Hematopoietic multipotent progenitor cell treated with erythropoietin and hydrocortisone succinate and interleukin-3 and kit ligand, for 8 days (in vitro differentiated cells): Measurements from ENCODE around the gene ST7L.

Source experiments
- DNase-seq: peaks from one replicate; pipeline ENCODE4 v3.0.0-alpha.2; 2015

The ST7L gene

DNA sequence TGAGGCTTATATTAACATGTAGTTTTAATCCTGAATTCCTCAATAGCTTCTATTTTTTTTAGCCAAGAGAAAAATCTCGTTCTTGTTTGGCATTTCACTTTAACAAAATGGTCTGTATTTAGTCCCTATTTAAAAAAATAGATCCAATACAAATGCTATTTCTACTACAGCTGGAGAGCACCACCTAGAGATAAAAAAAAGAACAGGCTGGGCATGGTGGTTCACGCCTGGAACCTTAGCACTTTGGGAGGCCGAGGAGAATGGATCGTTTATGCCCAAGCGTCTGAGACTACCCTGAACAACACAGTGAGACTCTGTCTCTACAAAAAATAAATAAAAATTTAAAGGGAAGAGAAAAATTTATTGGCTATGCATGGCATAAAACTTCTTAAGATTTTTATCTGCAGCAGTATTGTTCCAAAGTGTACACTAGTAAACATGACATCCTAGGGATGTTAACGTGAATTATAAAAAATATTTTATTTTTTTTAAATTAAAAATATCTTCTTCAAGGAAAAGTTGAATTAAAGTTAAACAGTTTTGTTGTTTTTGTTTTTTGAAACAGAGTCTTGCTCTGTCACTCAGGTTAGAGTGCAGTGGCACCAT lies 4.4 kb downstream of the ST7L start:
- DNase-seq: peak; percentile 70

DNA sequence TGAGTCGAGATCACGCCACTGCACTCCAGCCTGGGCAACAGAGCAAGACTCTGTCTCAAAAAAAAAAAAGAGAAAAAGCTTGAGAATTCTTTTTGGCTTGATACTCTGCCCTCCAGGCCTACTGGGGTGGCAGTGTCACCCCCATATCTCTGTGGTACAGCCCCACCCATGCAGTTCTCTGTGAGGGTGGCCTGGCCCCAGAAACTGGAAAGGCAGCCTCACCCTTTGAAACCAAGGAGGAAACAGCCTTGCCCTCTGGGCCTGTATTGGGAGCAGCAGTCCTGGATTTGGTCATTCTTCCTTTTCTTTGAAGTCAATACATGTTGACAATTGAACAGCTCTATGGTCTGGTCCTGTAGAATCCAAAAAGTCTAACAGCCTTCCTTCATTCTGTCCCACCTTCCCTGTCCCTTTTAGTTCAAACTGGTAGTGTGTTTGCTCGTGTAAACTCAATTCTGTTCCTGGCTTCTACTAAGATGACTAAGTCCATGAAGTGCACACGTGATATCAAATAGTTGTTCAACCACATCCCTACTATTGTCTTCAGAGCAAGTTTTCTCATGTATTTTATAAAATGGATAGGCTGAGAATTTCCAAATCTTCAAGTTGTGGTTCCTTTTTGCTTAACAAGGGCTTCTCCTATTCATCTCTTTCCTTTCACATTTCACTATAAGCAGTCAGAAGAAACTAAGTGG lies 13.2 kb downstream of the ST7L start:
- peak; percentile 25 for DNase-seq

DNA sequence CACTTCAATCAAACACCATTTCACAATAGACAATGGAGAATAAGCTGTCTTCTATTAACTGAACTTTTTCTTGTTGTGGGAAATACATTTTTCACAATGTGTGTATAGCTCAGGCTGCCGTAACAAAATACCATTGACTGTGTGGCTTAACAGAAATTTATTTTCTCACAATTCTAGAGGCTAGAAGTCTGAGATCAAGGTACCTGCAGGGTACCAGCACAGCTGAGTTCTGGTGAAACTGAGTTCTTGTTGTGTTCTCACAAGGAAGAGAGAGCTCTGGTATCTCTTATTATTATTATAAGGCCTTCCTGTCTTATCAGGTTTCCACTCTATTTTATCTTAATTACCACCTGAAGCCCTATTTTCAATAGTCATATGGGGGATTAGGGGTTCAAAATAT lies 15.4 kb downstream of the ST7L start:
- DNase-seq: no peak

DNA sequence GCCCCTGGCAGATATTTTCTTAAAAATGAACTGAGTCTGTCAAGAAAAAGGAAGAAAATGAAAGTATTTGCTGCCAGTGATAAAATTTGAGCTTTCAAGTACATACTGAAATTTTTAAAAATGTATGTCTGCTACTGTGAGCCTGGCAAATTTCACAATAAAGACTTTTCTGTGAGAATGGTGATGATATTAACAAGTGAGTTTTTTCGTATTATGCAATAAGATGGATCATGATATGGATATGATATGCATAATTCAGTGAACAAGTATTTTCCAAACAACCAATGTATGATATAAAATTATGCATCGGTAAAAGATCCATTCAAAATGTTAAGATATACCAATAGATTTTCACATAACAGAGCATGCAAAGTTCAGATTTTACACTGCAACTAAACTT lies 15.9 kb downstream of the ST7L start:
- DNase-seq: no peak

DNA sequence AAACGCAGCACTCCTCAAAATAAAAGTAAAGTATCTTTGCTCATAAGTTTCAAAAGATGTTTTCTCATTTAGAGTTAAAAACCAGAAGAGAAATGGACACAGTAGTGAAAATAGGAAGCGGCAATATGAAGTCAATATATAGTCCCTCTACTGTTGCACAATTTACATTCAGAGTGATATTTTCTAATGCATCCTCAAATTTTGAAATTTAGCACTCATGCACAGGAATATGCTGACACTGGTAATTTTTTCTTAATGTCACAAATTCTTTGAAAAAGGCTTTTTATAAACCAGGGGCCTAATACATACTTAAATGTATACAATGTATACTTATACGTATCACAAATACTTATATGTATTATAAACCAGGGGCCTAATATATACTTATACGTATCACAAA lies 19.5 kb downstream of the ST7L start:
- DNase-seq: no peak

DNA sequence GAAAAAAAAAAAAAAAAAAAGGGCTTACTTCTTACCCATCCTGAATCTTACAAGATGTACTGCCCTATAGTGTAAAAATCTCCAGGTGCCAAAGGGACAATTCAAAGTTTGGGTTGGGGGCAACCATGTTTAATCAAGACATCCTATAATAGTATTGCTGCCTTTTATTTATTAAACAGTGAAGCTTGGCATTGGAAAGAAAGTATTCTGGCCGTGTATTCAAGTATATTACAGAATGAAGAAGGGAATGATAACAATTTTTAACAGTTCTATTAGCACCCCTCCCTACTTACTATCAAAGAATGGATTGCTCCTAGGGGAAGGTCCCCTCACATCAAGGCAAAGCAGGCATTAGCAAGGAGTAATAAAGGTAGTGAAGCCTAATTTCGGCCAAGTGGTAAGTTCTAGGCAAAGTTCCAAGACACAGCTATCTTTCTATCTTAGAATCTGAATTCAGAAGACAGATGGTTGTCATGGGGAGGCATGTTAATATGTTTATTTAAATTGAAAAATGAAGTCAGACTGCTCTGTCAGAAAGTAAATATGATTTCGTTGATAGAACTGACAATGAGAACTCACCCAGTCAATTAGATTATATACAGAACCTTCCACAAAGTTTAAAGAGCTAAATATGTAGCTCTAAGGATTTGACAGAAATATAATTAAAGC lies 24.6 kb downstream of the ST7L start:
- DNase-seq: no peak

DNA sequence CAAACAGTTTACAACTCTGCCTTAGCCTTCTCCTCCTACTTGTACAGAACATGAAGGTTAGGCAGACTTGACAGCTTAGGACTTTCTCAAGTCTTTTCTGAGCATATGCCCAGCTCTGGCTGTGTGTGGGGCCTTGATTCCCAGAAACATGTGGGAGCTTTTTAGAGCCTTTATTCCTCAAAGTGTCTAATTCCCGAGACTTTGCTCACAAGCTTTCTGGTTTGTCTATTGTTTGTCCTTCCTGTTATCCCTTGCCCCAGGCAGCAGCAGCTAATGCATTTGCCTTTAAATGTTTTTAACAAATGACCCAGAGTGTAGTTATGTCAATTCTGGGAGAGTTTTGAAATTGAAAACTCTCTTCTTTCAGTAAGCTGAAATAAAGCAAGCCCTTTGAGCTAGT lies 29.2 kb downstream of the ST7L start:
- no peak for DNase-seq

DNA sequence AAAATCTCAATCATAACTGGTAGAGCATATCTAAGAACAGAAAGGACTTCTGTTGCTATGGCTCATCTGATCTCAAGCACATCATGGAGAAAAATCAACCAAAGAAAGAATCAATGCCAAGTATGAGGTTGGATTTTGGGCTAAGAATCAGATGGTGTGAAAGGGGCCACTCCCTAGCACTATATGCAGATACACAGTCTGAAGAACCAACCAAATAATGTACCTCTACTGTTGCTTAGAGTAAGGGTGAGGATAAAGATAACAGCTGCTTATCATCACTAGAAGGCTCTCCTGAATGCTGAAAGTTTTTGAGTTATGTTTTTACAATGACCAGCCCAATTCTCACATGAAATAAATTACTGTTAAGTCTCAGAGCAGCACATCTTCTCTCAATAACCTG lies 35.6 kb downstream of the ST7L start:
- peak; percentile 10 for DNase-seq

DNA sequence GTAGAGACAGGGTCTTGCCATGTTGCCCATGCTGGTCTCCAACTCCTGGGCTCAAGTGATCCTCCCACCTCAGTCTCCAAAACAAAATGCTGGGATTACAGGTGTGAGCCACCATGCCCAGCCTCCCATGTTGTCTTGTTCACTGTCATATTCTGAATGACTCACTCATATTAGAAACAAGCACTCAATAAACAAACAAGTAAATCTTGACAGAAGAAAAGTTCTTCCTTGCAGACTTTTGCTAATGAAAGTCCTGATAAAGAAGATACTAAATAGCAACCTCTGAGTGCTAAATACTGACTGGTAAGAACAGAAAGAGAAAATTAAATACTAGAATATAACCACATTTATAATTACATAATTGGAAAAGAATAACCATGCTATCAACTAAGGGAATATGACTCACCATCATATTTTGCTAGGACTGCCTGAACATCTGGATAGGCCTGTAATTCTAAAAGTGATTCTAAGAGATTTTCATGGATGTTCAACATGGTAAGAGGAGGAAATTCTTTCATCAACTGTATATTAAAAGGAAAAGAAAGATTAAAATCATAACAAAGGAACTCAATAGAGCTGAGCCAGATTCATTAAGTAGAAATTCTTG lies 37.3 kb downstream of the ST7L start:
- DNase-seq: no peak

DNA sequence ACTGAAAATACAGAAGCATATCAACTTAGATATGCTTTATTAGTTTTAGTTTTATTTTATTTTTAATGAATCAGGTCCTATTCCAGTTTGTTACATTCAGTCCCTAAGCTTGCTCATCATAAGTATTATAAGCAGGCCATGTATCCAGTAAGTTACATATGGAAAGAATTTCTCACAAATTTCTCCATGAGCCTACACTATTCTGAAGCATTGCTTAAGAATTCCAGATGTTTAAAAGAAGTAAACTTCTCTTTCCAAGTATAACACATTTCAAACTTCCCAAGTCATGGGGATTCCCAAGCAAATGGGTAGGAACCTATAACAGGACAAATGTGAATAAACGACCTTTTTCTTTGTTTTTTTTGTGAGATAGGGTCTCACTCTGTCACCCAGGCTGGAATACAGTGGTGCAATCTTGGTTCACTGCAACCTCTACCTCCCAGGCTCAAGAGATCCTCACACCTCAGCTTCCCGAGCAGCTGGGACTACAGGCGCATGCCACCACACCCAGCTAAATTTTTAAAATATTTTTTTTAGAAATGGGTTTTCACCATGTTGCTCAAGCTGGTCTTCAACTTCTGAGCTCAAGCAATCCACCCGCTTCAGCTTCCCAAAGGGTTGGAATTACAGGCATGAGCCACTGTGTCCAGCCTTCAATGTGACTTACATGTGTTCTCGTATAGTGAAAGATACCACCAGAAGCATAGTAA lies 39.0 kb downstream of the ST7L start:
- DNase-seq: no peak

DNA sequence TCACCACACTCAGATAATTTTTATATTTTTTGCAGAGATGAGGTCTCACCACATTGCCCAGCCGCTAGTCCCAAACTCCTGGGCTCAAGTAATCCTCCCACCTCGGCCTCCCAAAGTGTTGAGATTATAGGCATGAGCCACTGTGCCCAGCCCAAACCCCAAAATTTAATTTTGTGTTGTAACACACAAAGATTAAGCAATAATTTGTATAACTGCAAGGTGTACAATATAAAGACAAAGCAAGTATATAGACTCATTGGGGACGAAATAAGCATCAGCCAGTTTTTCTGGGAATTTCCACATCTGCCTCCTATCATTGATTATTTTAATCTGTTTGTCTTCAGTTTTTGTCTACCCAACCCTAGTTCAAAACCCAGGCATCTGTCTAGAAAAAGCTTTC lies 42.7 kb downstream of the ST7L start:
- DNase-seq: no peak

DNA sequence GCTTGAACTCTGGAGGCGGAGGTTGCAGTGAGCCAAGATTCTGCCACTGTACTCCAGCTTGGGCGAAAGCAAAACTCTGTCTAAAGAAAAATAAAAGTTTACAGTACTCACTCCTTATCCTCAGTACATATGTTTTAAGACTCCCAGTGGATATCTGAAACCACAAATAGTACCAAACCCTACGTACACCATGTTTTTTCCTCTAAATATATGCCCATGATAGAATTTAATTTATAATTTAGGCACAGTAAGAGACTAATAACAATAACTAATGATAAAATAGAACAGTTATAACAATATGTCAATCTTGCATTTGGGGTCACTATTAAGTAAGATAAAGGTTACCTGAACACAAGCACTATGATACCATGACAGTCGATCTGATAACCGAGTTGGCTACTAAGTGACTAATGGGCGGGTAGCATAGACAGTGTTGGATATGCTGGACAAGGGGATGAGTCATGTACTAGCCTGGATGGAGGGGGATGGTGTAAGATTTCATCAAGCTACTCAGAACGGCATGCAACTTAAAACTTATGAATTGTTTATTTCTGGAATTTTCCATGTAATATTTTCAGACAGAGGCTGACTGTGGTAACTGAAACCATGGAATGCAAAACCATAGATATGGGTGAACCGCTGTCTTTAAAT lies 43.7 kb downstream of the ST7L start:
- DNase-seq: peak; percentile 56

DNA sequence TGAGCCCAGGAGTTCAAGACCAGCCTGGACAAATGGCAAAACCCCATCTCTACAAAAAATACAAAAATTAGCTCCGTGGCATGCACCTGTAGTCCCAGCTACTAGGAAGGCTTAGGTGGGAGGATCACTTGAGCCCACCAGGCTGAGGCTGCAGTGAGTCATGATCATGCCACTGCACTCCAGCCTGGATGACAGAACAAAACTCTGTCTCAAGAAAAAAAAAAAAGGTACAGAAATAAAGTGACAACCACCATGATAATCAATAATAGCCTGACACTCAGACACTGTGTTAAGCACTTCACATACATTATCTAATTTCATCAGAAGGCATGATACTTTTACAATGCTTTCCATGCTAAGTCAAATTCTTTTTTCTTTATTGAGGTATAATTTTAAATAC lies 53.1 kb downstream of the ST7L start:
- no peak for DNase-seq

DNA sequence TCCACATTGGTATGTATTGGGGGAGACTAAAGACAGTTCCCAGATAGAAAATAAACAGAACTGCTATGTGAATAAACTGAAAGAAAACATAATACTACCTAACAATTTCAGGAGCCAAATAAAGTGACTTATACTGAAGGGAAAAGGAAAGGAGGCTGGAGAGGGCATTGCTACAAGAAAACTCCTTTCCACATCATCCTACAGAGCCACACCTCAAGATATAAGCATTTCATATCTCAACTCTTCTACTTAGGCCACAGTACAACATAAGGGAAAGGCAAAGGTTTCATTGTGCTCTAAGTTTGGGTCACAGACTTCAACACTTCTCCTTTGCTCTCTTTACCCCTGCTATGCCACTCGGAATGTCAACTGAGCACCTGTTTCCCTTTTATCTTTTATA lies 54.9 kb downstream of the ST7L start:
- DNase-seq: no peak

DNA sequence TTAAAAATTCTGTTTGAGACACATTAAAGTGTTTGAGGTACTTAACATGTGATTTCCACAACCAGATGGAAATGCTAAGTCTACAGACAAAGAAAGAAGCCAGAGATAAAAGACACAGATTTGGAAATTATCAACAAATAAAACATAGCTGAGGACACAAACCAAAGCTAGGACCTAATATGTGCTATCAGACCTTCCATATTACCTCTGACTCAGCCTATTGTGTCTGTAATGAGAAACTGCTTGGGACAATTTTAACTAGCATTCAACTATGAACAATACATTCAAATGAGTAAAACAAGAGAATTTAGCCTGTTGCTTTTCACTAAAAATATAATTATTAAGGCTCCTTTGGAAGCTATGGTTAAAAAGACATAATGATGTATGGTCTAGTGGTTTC lies 55.6 kb downstream of the ST7L start:
- no peak for DNase-seq

DNA sequence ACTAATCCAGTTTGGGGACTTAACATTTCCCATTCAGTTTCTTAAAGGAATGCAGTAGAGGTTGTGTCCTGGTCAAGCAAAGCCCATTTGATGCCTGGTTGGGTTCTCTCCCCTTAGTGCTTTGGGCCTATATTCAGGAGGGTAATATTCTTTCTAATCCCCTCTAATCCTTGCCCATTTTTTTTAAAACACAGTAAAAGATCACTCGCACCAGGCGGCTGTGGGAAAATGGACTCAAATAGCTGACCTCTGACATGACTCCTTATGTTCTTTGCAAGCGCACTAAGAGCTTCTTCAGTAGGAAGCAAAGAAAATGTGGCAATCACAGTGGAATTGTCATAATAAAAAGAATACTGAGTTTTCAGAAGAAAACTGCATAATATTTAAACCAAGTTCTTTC lies 60.3 kb downstream of the ST7L start:
- no peak for DNase-seq

DNA sequence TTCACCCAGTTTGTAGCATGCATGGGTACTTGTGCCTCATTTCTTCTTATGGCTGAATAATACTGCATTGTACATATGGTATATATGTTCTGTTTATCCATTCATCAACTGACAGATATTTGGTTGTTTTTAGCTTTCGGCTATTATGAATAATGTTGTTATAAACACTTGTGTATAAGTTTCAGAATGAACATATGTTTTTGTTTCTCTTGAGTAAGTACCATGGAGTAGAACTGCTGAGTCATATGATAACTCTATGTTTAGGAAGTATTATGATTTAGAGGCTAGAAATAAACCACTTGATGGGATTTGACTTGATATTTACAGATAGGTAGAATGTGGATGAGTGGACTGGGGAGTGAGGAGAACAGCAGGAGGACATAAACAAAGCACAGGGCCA lies 61.6 kb downstream of the ST7L start:
- no peak for DNase-seq

DNA sequence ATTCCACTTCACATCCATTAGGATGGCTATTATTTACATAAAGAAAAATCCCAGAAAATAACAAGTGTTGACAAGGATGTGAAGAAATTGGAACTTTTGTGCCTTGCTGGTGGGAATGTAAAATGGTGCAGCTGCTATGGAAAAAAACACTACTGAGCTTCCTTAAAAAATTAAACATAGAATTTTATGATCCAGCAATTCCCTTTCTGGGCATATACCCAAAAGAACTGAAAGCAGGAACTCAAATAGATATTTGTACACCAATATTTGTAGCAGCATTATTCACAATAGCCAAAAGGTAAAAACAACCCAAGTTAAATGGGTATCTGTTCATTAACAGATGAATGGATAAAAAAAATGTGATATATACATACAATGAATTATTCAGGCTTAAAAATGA lies 64.5 kb downstream of the ST7L start:
- no peak for DNase-seq

DNA sequence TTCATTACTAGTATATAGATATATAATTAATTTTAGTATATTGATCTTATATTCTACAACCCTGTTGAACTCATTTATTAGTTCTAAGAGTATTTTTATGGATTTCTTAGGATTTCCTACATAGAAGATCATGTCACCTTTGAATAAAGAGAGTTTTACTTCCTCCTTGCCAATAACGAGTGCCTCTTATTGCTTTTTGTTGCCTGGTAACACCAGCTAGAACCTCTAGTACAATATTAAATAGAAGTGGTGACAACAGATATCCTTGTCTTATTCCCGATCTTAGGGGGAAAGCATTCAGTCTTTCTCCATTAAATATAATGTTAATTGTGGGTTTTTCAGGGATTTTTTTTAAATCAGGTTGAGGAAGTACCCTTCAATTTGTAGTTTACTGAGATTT lies 69.4 kb downstream of the ST7L start:
- no peak for DNase-seq

DNA sequence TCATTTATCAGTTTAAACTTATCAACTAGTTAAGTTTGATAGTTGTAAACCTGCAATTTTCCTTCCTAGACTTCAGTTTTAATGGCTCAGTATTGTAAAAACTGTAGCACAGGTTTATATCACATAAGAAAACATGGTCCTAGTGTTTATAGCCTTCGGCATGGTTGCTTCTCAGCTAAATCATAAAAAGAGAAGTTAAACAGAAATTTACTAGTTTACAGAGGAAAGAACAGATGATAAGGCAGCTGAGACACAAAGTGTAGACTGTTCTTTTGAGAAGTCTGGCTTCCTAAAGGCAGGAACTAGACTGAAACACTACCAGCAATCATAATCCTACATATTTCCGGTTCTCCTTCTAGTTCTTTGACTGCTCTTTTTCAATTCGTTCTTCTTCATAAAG lies 70.4 kb downstream of the ST7L start:
- no peak for DNase-seq

DNA sequence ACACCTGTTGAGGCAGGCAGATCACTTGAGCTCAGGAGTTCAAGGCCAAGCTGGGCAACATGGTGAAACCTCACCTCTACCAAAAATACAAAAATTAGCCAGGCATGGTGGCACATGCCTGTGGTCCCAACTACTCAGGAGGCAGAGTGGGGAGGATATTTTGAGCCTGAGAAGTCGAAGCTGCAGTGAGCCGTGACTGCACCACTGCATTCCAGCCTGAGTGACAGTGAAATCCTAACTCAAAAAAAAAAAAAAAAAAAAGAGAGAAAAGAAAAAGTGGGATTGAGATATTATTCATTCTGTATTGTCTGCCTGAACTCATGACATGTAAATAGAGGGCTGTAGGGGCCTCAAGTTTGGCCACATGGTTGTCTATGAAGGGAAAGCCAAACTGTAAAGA lies 72.9 kb downstream of the ST7L start:
- no peak for DNase-seq

DNA sequence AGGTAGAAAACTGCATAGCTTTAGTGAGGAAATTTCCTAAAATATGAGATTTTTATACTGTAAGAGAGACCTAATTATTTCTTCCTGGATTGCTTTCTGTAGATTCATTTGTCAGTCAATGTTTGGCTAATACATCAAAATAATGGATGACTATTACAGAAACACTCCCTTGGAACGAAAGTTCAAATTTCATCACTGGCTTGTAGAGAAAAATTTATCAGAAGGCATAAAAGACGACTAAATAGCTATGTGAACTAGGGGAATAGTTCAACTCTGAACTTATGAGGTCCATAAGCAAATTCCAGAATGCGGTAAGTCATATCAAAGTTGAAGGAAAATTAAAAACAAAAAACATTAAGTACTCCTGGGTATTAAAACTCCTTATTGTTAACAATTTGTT lies 74.2 kb downstream of the ST7L start:
- DNase-seq: no peak
